MM.1S (cell line): ENCODE results near the gene HAUS1.
"Not testable (repeated sequence)": the region's sequence is repeated elsewhere in the genome, so short reads cannot be mapped to it uniquely, and the experiment has no call there.

Source experiments
- DNase-seq: peaks from one replicate; pipeline ENCODE4 v3.0.0-alpha.2; 2015
- H2AFZ ChIP-seq: fragments of 300-600 bp; sonication (generic); 2 replicates; pipeline ENCODE4 v1.6.0; 2016; ENCODE audit warnings: antibody characterized with exemption, low read length
- H3F3A ChIP-seq: fragments of 300-600 bp; sonication (generic); 2 replicates; pipeline ENCODE4 v1.6.1; 2016; ENCODE audit warnings: mild to moderate bottlenecking, antibody characterized with exemption, low read length, moderate library complexity, mixed read lengths; ENCODE audit not compliant: insufficient read depth
- H3K27ac ChIP-seq: fragments of 300-600 bp; sonication (generic); 2 replicates; pipeline ENCODE4 v1.5.1; 2016; ENCODE audit warnings: mild to moderate bottlenecking, low read length
- H3K27me3 ChIP-seq: fragments of 300-600 bp; sonication (generic); replicated peaks from 2 replicates; pipeline ENCODE4 v1.6.0; 2016; ENCODE audit warnings: low read length; ENCODE audit not compliant: insufficient read depth
- H3K36me3 ChIP-seq: fragments of 300-600 bp; sonication (generic); replicated peaks from 2 replicates; pipeline ENCODE4 v1.6.1; 2016; ENCODE audit warnings: mild to moderate bottlenecking, low read length, mixed read lengths; ENCODE audit not compliant: insufficient read depth
- H3K4me1 ChIP-seq: fragments of 300-600 bp; sonication (generic); 2 replicates; pipeline ENCODE4 v1.6.1; 2016; ENCODE audit warnings: low read length, mixed read lengths
- H3K4me2 ChIP-seq: fragments of 300-600 bp; sonication (generic); 2 replicates; pipeline ENCODE4 v1.6.0; 2016; ENCODE audit warnings: low read depth, low read length
- H3K4me3 ChIP-seq: fragments of 300-600 bp; sonication (generic); 2 replicates; pipeline ENCODE4 v1.5.1; 2016; ENCODE audit warnings: low read length, mixed read lengths
- H3K79me2 ChIP-seq: fragments of 300-600 bp; sonication (generic); 2 replicates; pipeline ENCODE4 v1.6.1; 2016; ENCODE audit warnings: mixed run types, low read length, mixed read lengths
- H3K9ac ChIP-seq: fragments of 300-600 bp; sonication (generic); 2 replicates; pipeline ENCODE4 v1.6.1; 2016; ENCODE audit warnings: low read length, mixed read lengths
- H3K9me2 ChIP-seq: fragments of 300-600 bp; sonication (generic); replicated peaks from 2 replicates; pipeline ENCODE4 v1.6.1; 2016; ENCODE audit warnings: mild to moderate bottlenecking, low read length, mixed read lengths; ENCODE audit not compliant: insufficient read depth
- H3K9me3 ChIP-seq: fragments of 300-600 bp; sonication (generic); replicated peaks from 2 replicates; pipeline ENCODE4 v1.6.1; 2016; ENCODE audit warnings: mild to moderate bottlenecking, low read length, mixed read lengths; ENCODE audit not compliant: insufficient read depth
- H4K20me1 ChIP-seq: fragments of 300-600 bp; sonication (generic); 2 replicates; pipeline ENCODE4 v1.6.1; 2016; ENCODE audit warnings: mild to moderate bottlenecking, low read length, moderate library complexity, mixed read lengths; ENCODE audit not compliant: insufficient read depth
- CTCF ChIP-seq: fragments of 300-600 bp; sonication (generic); IDR thresholded peaks from 2 replicates; pipeline ENCODE4 v1.5.1; 2016; ENCODE audit warnings: antibody characterized with exemption, low read length, mixed read lengths
- EZH2 ChIP-seq: fragments of 300-600 bp; sonication (generic); optimal IDR thresholded peaks from 2 replicates; pipeline ENCODE3; 2017; ENCODE audit warnings: low read depth, mild to moderate bottlenecking, antibody characterized with exemption, low read length, mixed read lengths
- EZH2phosphoT487 ChIP-seq: fragments of 300-600 bp; sonication (generic); IDR thresholded peaks from 2 replicates; pipeline ENCODE4 v1.6.1; 2018; ENCODE audit warnings: antibody characterized with exemption, low read length

HAUS1 gene

GRCh38 chr18:46160050-46160798 lies 56.0 kb downstream of the HAUS1 start:
- peak overlapping the region; percentile 19; the same call in 1 of the 2 replicates for H3K27ac ChIP-seq
- peak; percentile 48 for DNase-seq
- peak overlapping the region; percentile 55 for H2AFZ ChIP-seq
- H3K9ac ChIP-seq: no peak overlapping the region
- no peaks in the 10 kb centered on the region for H3K79me2 ChIP-seq
- H3K9me2 ChIP-seq: no peaks in the 10 kb centered on the region
- H3F3A ChIP-seq: no peaks in the 10 kb centered on the region
- no peak for TF ChIP-seq CTCF
- no peak for TF ChIP-seq EZH2phosphoT487
- TF ChIP-seq EZH2: no peak
- peaks cover 18% of the 10 kb centered on the region for H3K4me1 ChIP-seq
- H3K9me3 ChIP-seq: no peaks in the 10 kb centered on the region
- H3K4me2 ChIP-seq: peak overlapping the region; percentile 38
- no peaks in the 10 kb centered on the region for H4K20me1 ChIP-seq
- no peaks in the 10 kb centered on the region for H3K27me3 ChIP-seq
- no peak overlapping the region for H3K4me3 ChIP-seq
- no peaks in the 10 kb centered on the region for H3K36me3 ChIP-seq

GRCh38 chr18:46160840-46161239 lies 56.7 kb downstream of the HAUS1 start:
- Histone ChIP-seq H3K27ac (peak overlapping the region; percentile 19; the same call in 1 of the 2 replicates), H3K4me2 (peak overlapping the region; percentile 38; the same call in 1 of the 2 replicates), H3K4me1 (peaks cover 13% of the 10 kb centered on the region), H2AFZ (0 out of 2 replicates have a peak overlapping the region, but pooled peaks have one; percentile 55)
- not testable (repeated sequence) for H3K36me3 ChIP-seq, H3K4me3 ChIP-seq, H3K27me3 ChIP-seq, H4K20me1 ChIP-seq, H3K9ac ChIP-seq, H3K79me2 ChIP-seq, H3K9me3 ChIP-seq, H3K9me2 ChIP-seq, H3F3A ChIP-seq, DNase-seq

- Histone ChIP-seq H3K4me2 (no peak overlapping the region), H3K4me1 (peaks cover 11% of the 10 kb centered on the region), H3K27ac (no peak overlapping the region), H3K4me3 (no peak overlapping the region), H3K9ac (no peak overlapping the region), H3F3A (no peaks in the 10 kb centered on the region), H4K20me1 (no peaks in the 10 kb centered on the region), H3K79me2 (no peaks in the 10 kb centered on the region), H3K9me3 (no peaks in the 10 kb centered on the region), H2AFZ (no peak overlapping the region), H3K27me3 (no peaks in the 10 kb centered on the region), H3K9me2 (no peaks in the 10 kb centered on the region), H3K36me3 (no peaks in the 10 kb centered on the region)
- no peak for DNase-seq
- TF ChIP-seq EZH2: no peak
- TF ChIP-seq EZH2phosphoT487: no peak
- TF ChIP-seq CTCF: no peak
Measured at GRCh38 chr18:46161703-46162396, 57.7 kb downstream of the HAUS1 start.

- no peaks in the 10 kb centered on the region for H3K36me3 ChIP-seq
- no peak overlapping the region for H3K4me3 ChIP-seq
- DNase-seq: no peak
- H3K27me3 ChIP-seq: no peaks in the 10 kb centered on the region
- H2AFZ ChIP-seq: no peak overlapping the region
- no peaks in the 10 kb centered on the region for H4K20me1 ChIP-seq
- no peak overlapping the region for H3K9ac ChIP-seq
- TF ChIP-seq EZH2phosphoT487 (no peak), CTCF (no peak), EZH2 (no peak)
- peaks cover 5% of the 10 kb centered on the region for H3F3A ChIP-seq
- H3K4me2 ChIP-seq: no peak overlapping the region
- no peaks in the 10 kb centered on the region for H3K79me2 ChIP-seq
- H3K9me2 ChIP-seq: no peaks in the 10 kb centered on the region
- peaks cover 16% of the 10 kb centered on the region for H3K4me1 ChIP-seq
- H3K27ac ChIP-seq: no peak overlapping the region
- H3K9me3 ChIP-seq: no peaks in the 10 kb centered on the region
Measured at GRCh38 chr18:46163091-46163490, 58.9 kb downstream of the HAUS1 start.
